ENCODE measurements around the gene LUC7L3.

- TF ChIP-seq EP300 (IDR thresholded peaks at IDR 0.05; ENCODE audit: low read depth) (no peak), CTCF (IDR thresholded peaks at IDR 0.05) (no peak), POLR2A (IDR thresholded peaks at IDR 0.05) (no peak), POLR2AphosphoS5 (IDR thresholded peaks at IDR 0.05) (no peak)
These were observed 59.1 kb downstream of the LUC7L3 start for GRCh38 chr17:50778471-50778870.
